SK-N-SH (cell line): ENCODE measurements around the gene IKZF1. TPM values are rescaled to one million over a fixed set of nuclear protein-coding genes. Genes with fewer than 3 reads are reported as not detected.

Source experiments
- CTCF ChIA-PET: fragments of 300-600, 350-600 bp; formaldehyde crosslinking; extraction: SDS; loops from one replicate; lab custom pipeline; 2021; lab: Yijun Ruan, JAX
- POLR2A ChIA-PET: fragments of 350-600 bp; sonication (Branson Sonifier 250); formaldehyde crosslinking; extraction: SDS; loops from one replicate; lab custom pipeline; 2020; ENCODE audit warnings: antibody characterized with exemption, inconsistent platforms; lab: Yijun Ruan, JAX
- DNase-seq: peaks from one replicate; pipeline ENCODE4 v3.0.0; 2012
- H2AFZ ChIP-seq: fragments of 200-600 bp; sonication (generic); 2 replicates; pipeline ENCODE4 v1.8.1; 2016; ENCODE audit warnings: antibody characterized with exemption, mild to moderate bottlenecking, low read depth
- H3F3A ChIP-seq: fragments of 200-600 bp; sonication (generic); replicated peaks from 2 replicates; pipeline ENCODE3; 2016; ENCODE audit warnings: antibody characterized with exemption, mild to moderate bottlenecking; ENCODE audit not compliant: insufficient read depth
- H3K27ac ChIP-seq, 2 experiments: fragments of 200-500 bp in 1 of 2; fragments of 200-600 bp in 1 of 2; sonication (Bioruptor generic) in 1 of 2; sonication (generic), shearing (Covaris generic) in 1 of 2; 2 replicates each; pipeline versions ENCODE4 v1.5.1 to v1.6.1; 2014 to 2016; ENCODE audit warnings: low read depth in 2 of 2, inconsistent platforms in 1 of 2, low read length in 1 of 2, mild to moderate bottlenecking in 1 of 2, mixed read lengths in 1 of 2
- H3K27me3 ChIP-seq: fragments of 200-600 bp; sonication (generic), shearing (Covaris generic); 2 replicates; pipeline ENCODE4 v1.6.1; 2016; ENCODE audit warnings: mixed run types; ENCODE audit not compliant: insufficient read depth
- H3K36me3 ChIP-seq, 2 experiments: fragments of 200-500 bp in 1 of 2; fragments of 200-600 bp in 1 of 2; sonication (Bioruptor generic) in 1 of 2; sonication (generic) in 1 of 2; replicated peaks in 1 of 2; 2 replicates each; pipeline versions ENCODE3 to v1.5.1; 2014 to 2016; ENCODE audit warnings: low read length in 1 of 2, mild to moderate bottlenecking in 1 of 2; ENCODE audit not compliant: insufficient read depth in 2 of 2, control insufficient read depth in 1 of 2
- H3K4me1 ChIP-seq, 2 experiments: fragments of 200-500 bp in 1 of 2; fragments of 200-600 bp in 1 of 2; sonication (Bioruptor generic) in 1 of 2; sonication (generic), shearing (Covaris generic) in 1 of 2; 2 replicates each; pipeline versions ENCODE4 v1.5.1 to v1.6.1; 2014 to 2016; ENCODE audit warnings: low read depth in 1 of 2, low read length in 1 of 2, mixed run types in 1 of 2; ENCODE audit not compliant: insufficient read depth in 2 of 2, control insufficient read depth in 1 of 2
- H3K4me2 ChIP-seq: fragments of 200-600 bp; sonication (generic), shearing (Covaris generic); 2 replicates; pipeline ENCODE4 v1.6.1; 2017; ENCODE audit warnings: mixed run types
- H3K4me3 ChIP-seq, 2 experiments: fragments of 200-500 bp in 1 of 2; fragments of 200-600 bp in 1 of 2; sonication (Bioruptor generic) in 1 of 2; sonication (generic), shearing (Covaris generic) in 1 of 2; 2 replicates each; pipeline versions ENCODE4 v1.5.1 to v1.8.1; 2014 to 2016; ENCODE audit warnings: low read depth in 2 of 2, inconsistent platforms in 1 of 2, low read length in 1 of 2, mild to moderate bottlenecking in 1 of 2, mixed read lengths in 1 of 2, moderate library complexity in 1 of 2
- H3K79me2 ChIP-seq: fragments of 200-600 bp; sonication (generic); 2 replicates; pipeline ENCODE4 v1.8.1; 2017; ENCODE audit warnings: mild to moderate bottlenecking; ENCODE audit not compliant: insufficient read depth
- H3K9ac ChIP-seq: fragments of 200-600 bp; sonication (generic); 2 replicates; pipeline ENCODE4 v1.6.1; 2017; ENCODE audit warnings: mixed run types
- H3K9me2 ChIP-seq: fragments of 200-600 bp; sonication (generic); 2 replicates; pipeline ENCODE4 v1.6.1; 2017; ENCODE audit warnings: mixed run types
- H3K9me3 ChIP-seq: fragments of 200-600 bp; sonication (generic); 2 replicates; pipeline ENCODE4 v1.6.1; 2017; ENCODE audit warnings: mixed run types, mild to moderate bottlenecking, moderate library complexity
- H4K20me1 ChIP-seq: fragments of 200-600 bp; sonication (generic); 2 replicates; pipeline ENCODE4 v1.6.1; 2017; ENCODE audit warnings: mild to moderate bottlenecking, mixed run types; ENCODE audit not compliant: insufficient read depth
- CHD2 ChIP-seq: fragments of 150-350 bp; IDR thresholded peaks from 2 replicates; pipeline ENCODE4 v1.6.1; 2018; ENCODE audit warnings: low read length; ENCODE audit not compliant: partially characterized antibody
- FOXJ3 ChIP-seq: sonication (generic); formaldehyde crosslinking; IDR thresholded peaks from 2 replicates; pipeline ENCODE4 v1.5.1; 2020; ENCODE audit warnings: mild to moderate bottlenecking, missing genetic modification reagents
- GATA2 ChIP-seq: sonication (generic); formaldehyde crosslinking; IDR thresholded peaks from 2 replicates; pipeline ENCODE4 v1.5.0; 2020; ENCODE audit warnings: mild to moderate bottlenecking, missing genetic modification reagents
- JUND ChIP-seq: IDR thresholded peaks from 2 replicates; pipeline ENCODE4 v1.4.0; 2012
- MXI1 ChIP-seq: IDR thresholded peaks from 2 replicates; pipeline ENCODE4 v1.6.1; 2012; ENCODE audit warnings: mild to moderate bottlenecking, low read depth, low read length, improper control_type of control experiment
- NFIC ChIP-seq: IDR thresholded peaks from 2 replicates; pipeline ENCODE4 v1.4.0; 2012; ENCODE audit warnings: borderline replicate concordance
- NRF1 ChIP-seq: IDR thresholded peaks from 2 replicates; pipeline ENCODE4 v1.6.1; 2012; ENCODE audit warnings: low read depth, mild to moderate bottlenecking, low read length
- POLR2AphosphoS5 ChIP-seq: IDR thresholded peaks from 2 replicates; pipeline ENCODE4 v1.6.1; 2012; ENCODE audit warnings: low read depth, low read length
- RAD21 ChIP-seq: IDR thresholded peaks from 2 replicates; pipeline ENCODE4 v1.6.1; 2012; ENCODE audit warnings: mild to moderate bottlenecking, low read length
- TEAD4 ChIP-seq: IDR thresholded peaks from 2 replicates; pipeline ENCODE4 v1.4.0; 2012; ENCODE audit warnings: mild to moderate bottlenecking, borderline replicate concordance; ENCODE audit not compliant: insufficient read depth
- USF2 ChIP-seq: fragments of 150-350 bp; IDR thresholded peaks from 2 replicates; pipeline ENCODE4 v1.6.1; 2017; ENCODE audit warnings: antibody characterized with exemption, low read length, low read depth, borderline replicate concordance
- ZBTB33 ChIP-seq: IDR thresholded peaks from 2 replicates; pipeline ENCODE4 v1.4.0; 2012; ENCODE audit warnings: low read depth, borderline replicate concordance
- WGBS: methylation state at CpG from one replicate; pipeline ENCODE4 v1.1.6; 2017; ENCODE audit warnings: low lambda C conversion rate; 5-methylcytosine and 5-hydroxymethylcytosine counted together
- polyA plus RNA-seq, 3 experiments: library from polyadenylated mRNA; depleted of rRNA; stranded (reverse); fragments of >200 nt; gene quantifications; 2 replicates each; pipeline ENCODE4 v1.2.3, GENCODE V29; 2012
- TF ChIP-seq, protein P1 (sequence below): IDR thresholded peaks from 2 replicates; pipeline ENCODE4 v1.4.0; 2012; ENCODE audit warnings: low read depth
- TF ChIP-seq, protein P2 (sequence below): IDR thresholded peaks from 2 replicates; pipeline ENCODE4 v1.6.1; 2012; ENCODE audit warnings: mild to moderate bottlenecking, low read depth, low read length, moderate library complexity
- TF ChIP-seq, protein P3 (sequence below): fragments of 150-350 bp; IDR thresholded peaks from 2 replicates; pipeline ENCODE4 v1.6.1; 2016; ENCODE audit warnings: mild to moderate bottlenecking, low read depth, low read length
- TF ChIP-seq, protein P4 (sequence below): IDR thresholded peaks from 2 replicates; pipeline ENCODE4; 2012

Gene IKZF1
- polyA plus RNA-seq, 1 of the 3 experiments (the other 2 are of a cell fraction): not detected

GRCh38 chr7:50292763-50293162 is 11.8 kb upstream of the IKZF1 start:
- Histone ChIP-seq H3K4me2 (no peak overlapping the region), H2AFZ (no peak overlapping the region), H3K79me2 (no peaks in the 10 kb centered on the region), H3K27me3 (no peaks in the 10 kb centered on the region), H3K4me3 (no peak overlapping the region), H3K9ac (no peak overlapping the region), H3F3A (no peaks in the 10 kb centered on the region), H3K9me2 (no peaks in the 10 kb centered on the region), H3K36me3 (no peaks in the 10 kb centered on the region), H4K20me1 (no peaks in the 10 kb centered on the region), H3K9me3 (no peaks in the 10 kb centered on the region)
- ChIA-PET CTCF (no interaction called here), POLR2A (no interaction called here)
- no peak for DNase-seq
- no peak for TF ChIP-seq NRF1
- no peak for TF ChIP-seq GATA2
- no peak for TF ChIP-seq CHD2
- TF ChIP-seq, all 33 proteins: peak for 0
- Histone ChIP-seq H3K4me1 (no peaks in the 10 kb centered on the region), H3K27ac (no peak overlapping the region)

- POLR2A ChIA-PET: no interaction called here
- no peak overlapping the region for H3K27ac ChIP-seq
- H3K36me3 ChIP-seq: no peaks in the 10 kb centered on the region
- H3F3A ChIP-seq: no peaks in the 10 kb centered on the region
- DNase-seq: no peak
- H3K4me3 ChIP-seq: no peak overlapping the region
- TF ChIP-seq FOXJ3 (CRISPR knock-in tag) (no peak), USF2 (no peak), ZBTB33 (no peak), TEAD4 (no peak), NFIC (no peak), NRF1 (no peak), RAD21 (no peak), POLR2AphosphoS5 (no peak), JUND (no peak), MXI1 (no peak)
- TF ChIP-seq, protein P1, sequence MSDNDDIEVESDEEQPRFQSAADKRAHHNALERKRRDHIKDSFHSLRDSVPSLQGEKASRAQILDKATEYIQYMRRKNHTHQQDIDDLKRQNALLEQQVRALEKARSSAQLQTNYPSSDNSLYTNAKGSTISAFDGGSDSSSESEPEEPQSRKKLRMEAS: no peak
- TF ChIP-seq, protein P2, sequence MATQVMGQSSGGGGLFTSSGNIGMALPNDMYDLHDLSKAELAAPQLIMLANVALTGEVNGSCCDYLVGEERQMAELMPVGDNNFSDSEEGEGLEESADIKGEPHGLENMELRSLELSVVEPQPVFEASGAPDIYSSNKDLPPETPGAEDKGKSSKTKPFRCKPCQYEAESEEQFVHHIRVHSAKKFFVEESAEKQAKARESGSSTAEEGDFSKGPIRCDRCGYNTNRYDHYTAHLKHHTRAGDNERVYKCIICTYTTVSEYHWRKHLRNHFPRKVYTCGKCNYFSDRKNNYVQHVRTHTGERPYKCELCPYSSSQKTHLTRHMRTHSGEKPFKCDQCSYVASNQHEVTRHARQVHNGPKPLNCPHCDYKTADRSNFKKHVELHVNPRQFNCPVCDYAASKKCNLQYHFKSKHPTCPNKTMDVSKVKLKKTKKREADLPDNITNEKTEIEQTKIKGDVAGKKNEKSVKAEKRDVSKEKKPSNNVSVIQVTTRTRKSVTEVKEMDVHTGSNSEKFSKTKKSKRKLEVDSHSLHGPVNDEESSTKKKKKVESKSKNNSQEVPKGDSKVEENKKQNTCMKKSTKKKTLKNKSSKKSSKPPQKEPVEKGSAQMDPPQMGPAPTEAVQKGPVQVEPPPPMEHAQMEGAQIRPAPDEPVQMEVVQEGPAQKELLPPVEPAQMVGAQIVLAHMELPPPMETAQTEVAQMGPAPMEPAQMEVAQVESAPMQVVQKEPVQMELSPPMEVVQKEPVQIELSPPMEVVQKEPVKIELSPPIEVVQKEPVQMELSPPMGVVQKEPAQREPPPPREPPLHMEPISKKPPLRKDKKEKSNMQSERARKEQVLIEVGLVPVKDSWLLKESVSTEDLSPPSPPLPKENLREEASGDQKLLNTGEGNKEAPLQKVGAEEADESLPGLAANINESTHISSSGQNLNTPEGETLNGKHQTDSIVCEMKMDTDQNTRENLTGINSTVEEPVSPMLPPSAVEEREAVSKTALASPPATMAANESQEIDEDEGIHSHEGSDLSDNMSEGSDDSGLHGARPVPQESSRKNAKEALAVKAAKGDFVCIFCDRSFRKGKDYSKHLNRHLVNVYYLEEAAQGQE: no peak
- TF ChIP-seq, protein P3, sequence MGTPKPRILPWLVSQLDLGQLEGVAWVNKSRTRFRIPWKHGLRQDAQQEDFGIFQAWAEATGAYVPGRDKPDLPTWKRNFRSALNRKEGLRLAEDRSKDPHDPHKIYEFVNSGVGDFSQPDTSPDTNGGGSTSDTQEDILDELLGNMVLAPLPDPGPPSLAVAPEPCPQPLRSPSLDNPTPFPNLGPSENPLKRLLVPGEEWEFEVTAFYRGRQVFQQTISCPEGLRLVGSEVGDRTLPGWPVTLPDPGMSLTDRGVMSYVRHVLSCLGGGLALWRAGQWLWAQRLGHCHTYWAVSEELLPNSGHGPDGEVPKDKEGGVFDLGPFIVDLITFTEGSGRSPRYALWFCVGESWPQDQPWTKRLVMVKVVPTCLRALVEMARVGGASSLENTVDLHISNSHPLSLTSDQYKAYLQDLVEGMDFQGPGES: no peak
- TF ChIP-seq, protein P4, sequence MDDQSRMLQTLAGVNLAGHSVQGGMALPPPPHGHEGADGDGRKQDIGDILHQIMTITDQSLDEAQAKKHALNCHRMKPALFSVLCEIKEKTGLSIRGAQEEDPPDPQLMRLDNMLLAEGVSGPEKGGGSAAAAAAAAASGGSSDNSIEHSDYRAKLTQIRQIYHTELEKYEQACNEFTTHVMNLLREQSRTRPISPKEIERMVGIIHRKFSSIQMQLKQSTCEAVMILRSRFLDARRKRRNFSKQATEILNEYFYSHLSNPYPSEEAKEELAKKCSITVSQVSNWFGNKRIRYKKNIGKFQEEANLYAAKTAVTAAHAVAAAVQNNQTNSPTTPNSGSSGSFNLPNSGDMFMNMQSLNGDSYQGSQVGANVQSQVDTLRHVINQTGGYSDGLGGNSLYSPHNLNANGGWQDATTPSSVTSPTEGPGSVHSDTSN: no peak
- TF ChIP-seq, all 33 proteins: peak for 0
- Histone ChIP-seq H4K20me1 (no peaks in the 10 kb centered on the region), H3K27me3 (no peaks in the 10 kb centered on the region), H3K4me1 (no peaks in the 10 kb centered on the region), H3K9me3 (no peaks in the 10 kb centered on the region), H3K4me2 (no peak overlapping the region), H3K9me2 (no peaks in the 10 kb centered on the region), H2AFZ (no peak overlapping the region), H3K9ac (no peak overlapping the region), H3K79me2 (no peaks in the 10 kb centered on the region)
- CTCF ChIA-PET: interaction anchor here (1.1 kb wide), 1 partner anchor 14 kb away, joined by 3 read pairs; no protein-coding TSS in a partner anchor
- 27% methylated on average over 7 of the region's 7 CpGs for WGBS
These were observed 10.9 kb upstream of the IKZF1 start for GRCh38 chr7:50293509-50294179.
